GM12878 (cell line): Measurements from ENCODE around the gene DYRK1B. TPM values are rescaled to one million over a fixed set of nuclear protein-coding genes. Genes with fewer than 3 reads are reported as not detected.

Experiments
- ATAC-seq: fragments of 200-7000 bp; cut with Tn5 transposase; 3 replicates; pipeline ENCODE4 v1.9.1; 2020; ENCODE audit warnings: mild to moderate bottlenecking, moderate library complexity
- BruUV-seq: library from RNA; stranded (reverse); fragments of 400-500 nt; replicated peaks from 2 replicates; lab custom pipeline; 2021; lab: Mats Ljungman, UMichigan
- CTCF ChIA-PET: fragments of 300-600 bp; sonication (Branson Sonifier 250); formaldehyde crosslinking; extraction: SDS; loops from one replicate; lab custom pipeline; 2021; ENCODE audit warnings: inconsistent platforms; lab: Yijun Ruan, JAX
- POLR2A ChIA-PET: fragments of 350-600 bp; formaldehyde crosslinking; extraction: SDS; loops from one replicate; lab custom pipeline; 2021; ENCODE audit warnings: inconsistent platforms; lab: Charles Lee
- RAD21 ChIA-PET: fragments of 300-600 bp; sonication (Branson Sonifier 250); formaldehyde crosslinking; loops from one replicate; lab custom pipeline; 2023; ENCODE audit warnings: antibody characterized with exemption; ENCODE audit not compliant: unreplicated experiment; lab: Charles Lee
- SMC1A ChIA-PET: fragments of 300-600 bp; sonication (Branson Sonifier 250); formaldehyde crosslinking; loops from one replicate; lab custom pipeline; 2023; ENCODE audit not compliant: unreplicated experiment, uncharacterized antibody; lab: Charles Lee
- DNase-seq: peaks from one replicate; pipeline ENCODE4 v3.0.0-alpha.2; 2011; ENCODE audit warnings: low read depth, low spot score
- FAIRE-seq: peaks from 3 replicates; lab custom pipeline; 2011; peaks lifted over from hg19 to GRCh38; lab: Jason Lieb, UNC
- H2AFZ ChIP-seq: 2 replicates; pipeline ENCODE4 v1.6.0; 2011; ENCODE audit warnings: low read depth, low read length, control low read depth; ENCODE audit not compliant: control insufficient read depth
- H3K27ac ChIP-seq: 2 replicates; pipeline ENCODE4 v1.5.1; 2011; ENCODE audit warnings: control low read depth; ENCODE audit not compliant: control insufficient read depth, insufficient read depth
- H3K27me3 ChIP-seq, 2 experiments: replicated peaks in 1 of 2; 2 replicates each; pipeline versions ENCODE4 v1.6.0 to v1.6.1; 2011; ENCODE audit warnings: low read length in 1 of 2; ENCODE audit not compliant: control insufficient read depth in 2 of 2, insufficient read depth in 2 of 2
- H3K36me3 ChIP-seq, 2 experiments: 2 replicates each; pipeline ENCODE4 v1.5.1; 2011; ENCODE audit warnings: low read length in 1 of 2; ENCODE audit not compliant: control insufficient read depth in 2 of 2, insufficient read depth in 2 of 2
- H3K4me1 ChIP-seq: 2 replicates; pipeline ENCODE4 v1.6.1; 2011; ENCODE audit warnings: mild to moderate bottlenecking, low read length, moderate library complexity, mixed read lengths; ENCODE audit not compliant: control insufficient read depth, insufficient read depth
- H3K4me2 ChIP-seq: 2 replicates; pipeline ENCODE4 v1.6.0; 2011; ENCODE audit warnings: control low read depth; ENCODE audit not compliant: control insufficient read depth, insufficient read depth
- H3K4me3 ChIP-seq: fragments of 200-600 bp; sonication (generic); 2 replicates; pipeline ENCODE4 v1.5.1; 2016
- H3K79me2 ChIP-seq: 2 replicates; pipeline ENCODE4 v1.6.0; 2011; ENCODE audit warnings: low read length; ENCODE audit not compliant: control insufficient read depth, insufficient read depth
- H3K9ac ChIP-seq: 2 replicates; pipeline ENCODE4 v1.8.0; 2011; ENCODE audit warnings: low read length, control low read depth, mixed read lengths; ENCODE audit not compliant: control insufficient read depth, insufficient read depth
- H3K9me3 ChIP-seq: replicated peaks from 3 replicates; pipeline ENCODE4 v1.5.1; 2011; ENCODE audit warnings: mild to moderate bottlenecking, low read length; ENCODE audit not compliant: control insufficient read depth, insufficient read depth
- H4K20me1 ChIP-seq: 2 replicates; pipeline ENCODE4 v1.6.0; 2011; ENCODE audit not compliant: control insufficient read depth, insufficient read depth
- CREM ChIP-seq: IDR thresholded peaks from 2 replicates; pipeline ENCODE4 v1.6.1; 2014; ENCODE audit warnings: antibody characterized with exemption, low read depth
- CTCF ChIP-seq, 3 experiments: IDR thresholded peaks in 2 of 3; conservative IDR thresholded peaks in 1 of 3; 2 replicates each; pipeline ENCODE4 v1.5.1; 2011; ENCODE audit warnings: low read depth in 3 of 3, low read length in 3 of 3, mild to moderate bottlenecking in 3 of 3, control low read depth in 2 of 3, moderate library complexity in 2 of 3, inconsistent platforms in 1 of 3, mixed read lengths in 1 of 3; ENCODE audit not compliant: control insufficient read depth in 2 of 3, insufficient read depth in 1 of 3; ENCODE audit errors: extremely low read depth in 1 of 3
- IKZF2 ChIP-seq, 2 experiments: fragments of 450-650 bp; IDR thresholded peaks; 2 replicates each; pipeline ENCODE4 v1.6.1; 2017; ENCODE audit warnings: mild to moderate bottlenecking in 2 of 2, moderate library complexity in 2 of 2
- IRF5 ChIP-seq: fragments of 450-650 bp; IDR thresholded peaks from 2 replicates; pipeline ENCODE4 v1.6.1; 2017; ENCODE audit warnings: borderline replicate concordance
- JUND ChIP-seq: IDR thresholded peaks from 2 replicates; pipeline ENCODE4 v1.6.1; 2012; ENCODE audit warnings: low read depth, mild to moderate bottlenecking, low read length, improper control_type of control experiment, moderate library complexity
- MXI1 ChIP-seq: fragments of 150-350 bp; IDR thresholded peaks from 2 replicates; pipeline ENCODE4 v1.6.1; 2011; ENCODE audit warnings: low read depth, mild to moderate bottlenecking, inconsistent platforms, low read length, improper control_type of control experiment
- NFYB ChIP-seq: IDR thresholded peaks from 2 replicates; pipeline ENCODE4 v1.6.1; 2011; ENCODE audit warnings: low read depth, mild to moderate bottlenecking, low read length, improper control_type of control experiment, moderate library complexity; ENCODE audit not compliant: insufficient read depth
- POLR2AphosphoS5 ChIP-seq: IDR thresholded peaks from 2 replicates; pipeline ENCODE4 v1.6.1; 2011; ENCODE audit warnings: mild to moderate bottlenecking, low read length, inconsistent platforms
- SMAD1 ChIP-seq: fragments of 450-650 bp; IDR thresholded peaks from 2 replicates; pipeline ENCODE4 v1.6.1; 2018; ENCODE audit warnings: mild to moderate bottlenecking, low read depth; ENCODE audit not compliant: partially characterized antibody
- USF1 ChIP-seq: IDR thresholded peaks from 2 replicates; pipeline ENCODE4 v1.6.1; 2011; ENCODE audit warnings: borderline replicate concordance, low read depth, mild to moderate bottlenecking, moderate library complexity, mixed read lengths, low read length; ENCODE audit not compliant: insufficient read depth; ENCODE audit errors: extremely low read length
- ZNF207 ChIP-seq: fragments of 450-650 bp; IDR thresholded peaks from 2 replicates; pipeline ENCODE4 v1.6.1; 2014; ENCODE audit warnings: antibody characterized with exemption, mild to moderate bottlenecking, borderline replicate concordance
- WGBS: methylation state at CpG from one replicate; pipeline ENCODE4 v1.1.6; 2016; ENCODE audit warnings: low lambda C conversion rate; ENCODE audit not compliant: insufficient replicate concordance, insufficient coverage; ENCODE audit errors: missing lambda C conversion rate; 5-methylcytosine and 5-hydroxymethylcytosine counted together
- in situ Hi-C: fragments of 300-500 bp; cut with MboI; formaldehyde crosslinking; loops from 9 replicates; pipeline ENCODE4 v1.14.3; 2018; ENCODE audit warnings: mixed read lengths
- intact Hi-C: fragments of 100-400 bp; cut with micrococcal nuclease; formaldehyde crosslinking; loops from one replicate; pipeline ENCODE4 v1.14.2; 2022; ENCODE audit not compliant: unreplicated experiment
- polyA plus RNA-seq, 11 experiments: library from polyadenylated mRNA; depleted of rRNA in 4 of 11; unstranded in 6 of 11; stranded (reverse) in 5 of 11; fragments of >200 nt; fragmentation: Nextera tagmentation in 4 of 11; fragmentation: Illumina TruSeq in 1 of 11; extraction: Ambion mirVana in 4 of 11; extraction: Trizol in 1 of 11; gene quantifications; 1 replicate in 1 of 11; 2 replicates in 10 of 11; pipeline versions ENCODE4 v1.2.1 to v1.2.3, GENCODE V29; 2011 to 2016; ENCODE audit warnings: inconsistent platforms in 2 of 11, missing spikeins in 2 of 11, low read depth in 1 of 11
- total RNA-seq, 4 experiments: library from RNA; depleted of rRNA in 3 of 4; stranded (reverse); fragments of >200 nt in 3 of 4; fragmentation: Illumina TruSeq in 1 of 4; extraction: Trizol in 1 of 4; gene quantifications; 2 replicates each; pipeline versions ENCODE4 v1.2.1 to v1.2.3, GENCODE V29; 2013 to 2021

The DYRK1B gene
- total and polyA plus RNA-seq, 10 of the 15 experiments (the other 5 are each of a cell fraction or from before 2014, with no cell fraction given): 0.07 to 10.2 (median 3.4) TPM; not detected in 1

GRCh38 chr19:39820696-39821095 is 13.3 kb downstream of the DYRK1B start:
- peaks cover 6% of the 10 kb centered on the region for H3K79me2 ChIP-seq
- H2AFZ ChIP-seq: no peak overlapping the region
- no peak for ATAC-seq
- peaks cover 38% of the 10 kb centered on the region for H3K4me1 ChIP-seq
- no peak for TF ChIP-seq IKZF2 (IDR thresholded peaks at IDR 0.05)
- no peak overlapping the region for H3K4me3 ChIP-seq
- no peaks in the 10 kb centered on the region for H3K9me3 ChIP-seq
- intact Hi-C loops: no loop called here
- RAD21 ChIA-PET: interaction anchor here (1.1 to 3.8 kb wide), 4 partner anchors 13 to 150 kb away, joined by 3 to 20 read pairs (median 6); partner anchors contain the start of genes DYRK1B and PSMC4
- CTCF ChIA-PET: interaction anchor here (0.6 to 9.9 kb wide), 3 partner anchors 24 to 320 kb away, joined by 3 to 83 read pairs (median 3); partner anchors contain the start of gene FBL
- no peaks in the 10 kb centered on the region for H3K27me3 ChIP-seq
- BruUV-seq: no TSS peak
- FAIRE-seq: no peak
- POLR2A ChIA-PET: interaction anchor here (0.8 to 3.9 kb wide), 3 partner anchors 13 to 29 kb away, joined by 3 to 29 read pairs (median 9); partner anchors contain the start of gene DYRK1B
- no peak overlapping the region for H3K27ac ChIP-seq
- no peak overlapping the region for H3K9ac ChIP-seq
- H3K36me3 ChIP-seq: peaks cover 0 to under 1% of the 10 kb centered on the region in 2 experiments; a peak in 2 of 4 replicates
- H4K20me1 ChIP-seq: no peaks in the 10 kb centered on the region
- no peak overlapping the region for H3K4me2 ChIP-seq
- DNase-seq: no peak
- WGBS: 90% methylated on average over 6 of the region's 6 CpGs
- in situ Hi-C loops: no loop called here
- SMC1A ChIA-PET: interaction anchor here (0.7 to 5.4 kb wide), 8 partner anchors 8 to 147 kb away, joined by 3 to 32 read pairs (median 7); partner anchors contain the start of gene DYRK1B

- TF ChIP-seq CTCF (IDR thresholded peaks at IDR 0.05 in 2 of 3, conservative IDR thresholded peaks at IDR 0.05 in 1 of 3; ENCODE audit: control insufficient read depth in 2 of 3, extremely low read depth in 1 of 3, insufficient read depth in 1 of 3, low read depth in 3 of 3, low read length in 3 of 3) (no peak), POLR2AphosphoS5 (no peak), IRF5 (no peak), CREM (no peak), SMAD1 (no peak), NFYB (no peak), USF1 (no peak), ZNF207 (no peak), MXI1 (no peak), JUND (no peak)
- H3K27me3 ChIP-seq: no peaks in the 10 kb centered on the region
- 87% methylated on average over 3 of the region's 3 CpGs for WGBS
- no peak overlapping the region for H3K9ac ChIP-seq
- no peak for DNase-seq
- no peaks in the 10 kb centered on the region for H4K20me1 ChIP-seq
- H3K27ac ChIP-seq: no peak overlapping the region
- SMC1A ChIA-PET: interaction anchor here (1.4 to 5.4 kb wide), 6 partner anchors 9 to 146 kb away, joined by 5 to 32 read pairs (median 10); partner anchors contain the start of gene DYRK1B
- no peak overlapping the region for H3K4me3 ChIP-seq
- ATAC-seq: no peak
- no peak for FAIRE-seq
- in situ Hi-C loops (no loop called here), intact Hi-C loops (no loop called here)
- peaks cover 38% of the 10 kb centered on the region for H3K4me1 ChIP-seq
- no peaks in the 10 kb centered on the region; a peak in 1 of 4 replicates for H3K36me3 ChIP-seq
- POLR2A ChIA-PET: interaction anchor here (1.1 to 3.9 kb wide), 5 partner anchors 9 to 24 kb away, joined by 3 to 29 read pairs (median 4); partner anchors contain the start of gene DYRK1B
- RAD21 ChIA-PET: interaction anchor here (0.6 to 3.8 kb wide), 5 partner anchors 14 to 929 kb away, joined by 3 to 20 read pairs (median 6); partner anchors contain the start of genes DYRK1B and PSMC4
- no peak overlapping the region for H2AFZ ChIP-seq
- BruUV-seq: no TSS peak
- CTCF ChIA-PET: interaction anchor here (1.7 to 9.9 kb wide), 3 partner anchors 14 to 27 kb away, joined by 13 to 83 read pairs (median 15); partner anchors contain the start of genes DYRK1B and FBL
- no peaks in the 10 kb centered on the region for H3K9me3 ChIP-seq
- peaks cover 6% of the 10 kb centered on the region for H3K79me2 ChIP-seq
- H3K4me2 ChIP-seq: no peak overlapping the region
Measured at GRCh38 chr19:39819786-39820185, 14.2 kb downstream of the DYRK1B start.
